Measurements from ENCODE around the gene PRG3. TPM values are rescaled to one million over a fixed set of nuclear protein-coding genes. Genes with fewer than 3 reads are reported as not detected.

PRG3 gene
- total and polyA plus RNA-seq, 9 of the 15 experiments (the other 6 are each of a cell fraction or from before 2014, with no cell fraction given) = 0.18 to 0.55 (median 0.38) TPM; not detected in 6

GRCh38 chr11:57345555-57346211, 35.3 kb downstream of the PRG3 start (continued):
- TF ChIP-seq ZNF212 (CRISPR knock-in tag; IDR thresholded peaks at IDR 0.05) (no peak), TGIF2 (CRISPR knock-in tag; IDR thresholded peaks at IDR 0.05) (no peak), CEBPG (CRISPR knock-in tag; IDR thresholded peaks at IDR 0.05) (no peak), CEBPG (tag; conservative IDR thresholded peaks at IDR 0.05 in 1 of 2, IDR thresholded peaks at IDR 0.05 in 1 of 2) (no peak), SIN3A (IDR thresholded peaks at IDR 0.05; ENCODE audit: borderline replicate concordance in 2 of 2, control insufficient read depth in 1 of 2, low read depth in 2 of 2, low read length in 2 of 2) (no peak), TAF15 (IDR thresholded peaks at IDR 0.05; ENCODE audit: low read depth, low read length) (no peak), EP300 (IDR thresholded peaks at IDR 0.05; ENCODE audit: low read length) (no peak), ZNF644 (tag; IDR thresholded peaks at IDR 0.05; ENCODE audit: low read depth) (no peak), ZKSCAN1 (IDR thresholded peaks at IDR 0.05; ENCODE audit: low read depth, low read length) (no peak), DLX4 (CRISPR knock-in tag; IDR thresholded peaks at IDR 0.05) (no peak), EP400 (IDR thresholded peaks at IDR 0.05) (peak; percentile 60; the same call in 1 of the 2 replicates), STAT5B (CRISPR knock-in tag; IDR thresholded peaks at IDR 0.05) (no peak), RNF2 (IDR thresholded peaks at IDR 0.05) (no peak), IFI16 (CRISPR knock-in tag; IDR thresholded peaks at IDR 0.05) (no peak), LARP7 (IDR thresholded peaks at IDR 0.05) (no peak), SREBF2 (CRISPR knock-in tag; IDR thresholded peaks at IDR 0.05) (no peak), ATF1 (CRISPR knock-in tag; IDR thresholded peaks at IDR 0.05) (no peak), ATF1 (tag; IDR thresholded peaks at IDR 0.05) (no peak), YBX1 (IDR thresholded peaks at IDR 0.05) (no peak), RFX5 (IDR thresholded peaks at IDR 0.05; ENCODE audit: low read depth, low read length) (no peak), ZNF24 (IDR thresholded peaks at IDR 0.05) (no peak), SP1 (CRISPR knock-in tag; IDR thresholded peaks at IDR 0.05) (no peak)

All from K562 (cell line).